HEK293 (cell line): ENCODE data around the gene PDF.

Source experiments
- KLF10 ChIP-seq: fragments of 450-650 bp; IDR thresholded peaks from 2 replicates; pipeline ENCODE4 v1.5.1; 2018; ENCODE audit warnings: missing biosample characterization, mild to moderate bottlenecking, missing genetic modification characterization
- KLF7 ChIP-seq: fragments of 450-650 bp; formaldehyde crosslinking; IDR thresholded peaks from 2 replicates; pipeline ENCODE4 v1.5.1; 2016; ENCODE audit warnings: missing biosample characterization, missing genetic modification characterization, borderline replicate concordance
- MEIS1 ChIP-seq: sonication (generic); formaldehyde crosslinking; IDR thresholded peaks from 2 replicates; pipeline ENCODE4 v1.8.1; 2022; ENCODE audit warnings: missing genetic modification reagents, mild to moderate bottlenecking, borderline replicate concordance
- OVOL3 ChIP-seq: fragments of 450-650 bp; formaldehyde crosslinking; IDR thresholded peaks from 2 replicates; pipeline ENCODE4 v1.5.1; 2016; ENCODE audit warnings: missing biosample characterization, missing genetic modification characterization
- PRDM1 ChIP-seq: fragments of 450-650 bp; formaldehyde crosslinking; IDR thresholded peaks from 2 replicates; pipeline ENCODE4; 2016; ENCODE audit warnings: missing biosample characterization, missing genetic modification characterization
- SP3 ChIP-seq: fragments of 450-650 bp; formaldehyde crosslinking; IDR thresholded peaks from 2 replicates; pipeline ENCODE4 v1.5.1; 2016; ENCODE audit warnings: missing biosample characterization, missing genetic modification characterization
- ZBTB48 ChIP-seq: fragments of 450-650 bp; formaldehyde crosslinking; IDR thresholded peaks from 2 replicates; pipeline ENCODE4 v1.5.1; 2016; ENCODE audit warnings: missing biosample characterization, missing genetic modification characterization
- ZBTB49 ChIP-seq: fragments of 450-650 bp; formaldehyde crosslinking; IDR thresholded peaks from 2 replicates; pipeline ENCODE4 v1.5.1; 2016; ENCODE audit warnings: missing biosample characterization, missing genetic modification characterization, low read depth
- ZBTB8A ChIP-seq: fragments of 450-650 bp; formaldehyde crosslinking; IDR thresholded peaks from 2 replicates; pipeline ENCODE4 v1.5.1; 2016; ENCODE audit warnings: missing biosample characterization, missing genetic modification characterization
- ZEB2 ChIP-seq: fragments of 450-650 bp; formaldehyde crosslinking; IDR thresholded peaks from 2 replicates; pipeline ENCODE4 v1.5.1; 2016; ENCODE audit warnings: missing biosample characterization, missing genetic modification characterization
- ZFP69B ChIP-seq: fragments of 450-650 bp; formaldehyde crosslinking; IDR thresholded peaks from 2 replicates; pipeline ENCODE4 v1.5.1; 2016; ENCODE audit warnings: missing biosample characterization, missing genetic modification characterization
- ZNF10 ChIP-seq: fragments of 450-650 bp; formaldehyde crosslinking; IDR thresholded peaks from 2 replicates; pipeline ENCODE4 v1.5.1; 2017; ENCODE audit warnings: missing biosample characterization, missing genetic modification characterization
- ZNF175 ChIP-seq: fragments of 450-650 bp; formaldehyde crosslinking; IDR thresholded peaks from 2 replicates; pipeline ENCODE4 v1.5.1; 2016; ENCODE audit warnings: missing biosample characterization, missing genetic modification characterization
- ZNF19 ChIP-seq: fragments of 450-650 bp; formaldehyde crosslinking; IDR thresholded peaks from 2 replicates; pipeline ENCODE4; 2016; ENCODE audit warnings: missing biosample characterization, missing genetic modification characterization, low read depth
- ZNF223 ChIP-seq: fragments of 450-650 bp; formaldehyde crosslinking; IDR thresholded peaks from 2 replicates; pipeline ENCODE4 v1.5.1; 2016; ENCODE audit warnings: missing biosample characterization, missing genetic modification characterization
- ZNF266 ChIP-seq: fragments of 450-650 bp; formaldehyde crosslinking; IDR thresholded peaks from 2 replicates; pipeline ENCODE4 v1.5.1; 2016; ENCODE audit warnings: missing biosample characterization, missing genetic modification characterization, low read depth
- ZNF354C ChIP-seq: fragments of 450-650 bp; formaldehyde crosslinking; IDR thresholded peaks from 2 replicates; pipeline ENCODE4 v1.5.1; 2016; ENCODE audit warnings: missing biosample characterization, missing genetic modification characterization, low read depth, borderline replicate concordance
- ZNF426 ChIP-seq: fragments of 450-650 bp; formaldehyde crosslinking; IDR thresholded peaks from 2 replicates; pipeline ENCODE4 v1.5.1; 2017; ENCODE audit warnings: missing biosample characterization, missing genetic modification characterization, mild to moderate bottlenecking, inconsistent platforms, moderate library complexity
- ZNF548 ChIP-seq: fragments of 450-650 bp; formaldehyde crosslinking; IDR thresholded peaks from 2 replicates; pipeline ENCODE4 v1.5.1; 2016; ENCODE audit warnings: missing biosample characterization, missing genetic modification characterization
- ZNF580 ChIP-seq: fragments of 450-650 bp; formaldehyde crosslinking; IDR thresholded peaks from 2 replicates; pipeline ENCODE4 v1.5.1; 2016; ENCODE audit warnings: missing biosample characterization, missing genetic modification characterization
- ZNF660 ChIP-seq: fragments of 450-650 bp; IDR thresholded peaks from 2 replicates; pipeline ENCODE4 v1.5.1; 2018; ENCODE audit warnings: missing biosample characterization, mild to moderate bottlenecking, missing genetic modification characterization
- TF ChIP-seq, protein P1 (sequence below): fragments of 450-650 bp; formaldehyde crosslinking; IDR thresholded peaks from 2 replicates; pipeline ENCODE4 v1.5.1; 2016; ENCODE audit warnings: missing biosample characterization, missing genetic modification characterization
- TF ChIP-seq, protein P2 (sequence below): fragments of 450-650 bp; formaldehyde crosslinking; IDR thresholded peaks from 2 replicates; pipeline ENCODE4 v1.5.1; 2016; ENCODE audit warnings: missing biosample characterization, missing genetic modification characterization, borderline replicate concordance
- TF ChIP-seq, protein P3 (sequence below): fragments of 450-650 bp; formaldehyde crosslinking; conservative IDR thresholded peaks from 2 replicates; pipeline ENCODE4 v1.5.1; 2016; ENCODE audit warnings: low read depth, missing biosample characterization, missing genetic modification characterization
- TF ChIP-seq, protein P4 (sequence below): fragments of 450-650 bp; formaldehyde crosslinking; IDR thresholded peaks from 2 replicates; pipeline ENCODE4 v1.5.1; 2016; ENCODE audit warnings: missing biosample characterization, missing genetic modification characterization

Gene PDF

GRCh38 chr16:69339289-69340094 lies 9.1 kb upstream of the PDF start, which contains the start of the genes COG8 and NIP7 (continued):
- TF ChIP-seq, protein P1, sequence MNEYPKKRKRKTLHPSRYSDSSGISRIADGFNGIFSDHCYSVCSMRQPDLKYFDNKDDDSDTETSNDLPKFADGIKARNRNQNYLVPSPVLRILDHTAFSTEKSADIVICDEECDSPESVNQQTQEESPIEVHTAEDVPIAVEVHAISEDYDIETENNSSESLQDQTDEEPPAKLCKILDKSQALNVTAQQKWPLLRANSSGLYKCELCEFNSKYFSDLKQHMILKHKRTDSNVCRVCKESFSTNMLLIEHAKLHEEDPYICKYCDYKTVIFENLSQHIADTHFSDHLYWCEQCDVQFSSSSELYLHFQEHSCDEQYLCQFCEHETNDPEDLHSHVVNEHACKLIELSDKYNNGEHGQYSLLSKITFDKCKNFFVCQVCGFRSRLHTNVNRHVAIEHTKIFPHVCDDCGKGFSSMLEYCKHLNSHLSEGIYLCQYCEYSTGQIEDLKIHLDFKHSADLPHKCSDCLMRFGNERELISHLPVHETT: peak; percentile 20; the same call in 1 of the 2 replicates
- TF ChIP-seq OVOL3 (tag by site-specific recombination): no peak
- TF ChIP-seq ZBTB49 (tag by site-specific recombination): no peak
- TF ChIP-seq, protein P2, sequence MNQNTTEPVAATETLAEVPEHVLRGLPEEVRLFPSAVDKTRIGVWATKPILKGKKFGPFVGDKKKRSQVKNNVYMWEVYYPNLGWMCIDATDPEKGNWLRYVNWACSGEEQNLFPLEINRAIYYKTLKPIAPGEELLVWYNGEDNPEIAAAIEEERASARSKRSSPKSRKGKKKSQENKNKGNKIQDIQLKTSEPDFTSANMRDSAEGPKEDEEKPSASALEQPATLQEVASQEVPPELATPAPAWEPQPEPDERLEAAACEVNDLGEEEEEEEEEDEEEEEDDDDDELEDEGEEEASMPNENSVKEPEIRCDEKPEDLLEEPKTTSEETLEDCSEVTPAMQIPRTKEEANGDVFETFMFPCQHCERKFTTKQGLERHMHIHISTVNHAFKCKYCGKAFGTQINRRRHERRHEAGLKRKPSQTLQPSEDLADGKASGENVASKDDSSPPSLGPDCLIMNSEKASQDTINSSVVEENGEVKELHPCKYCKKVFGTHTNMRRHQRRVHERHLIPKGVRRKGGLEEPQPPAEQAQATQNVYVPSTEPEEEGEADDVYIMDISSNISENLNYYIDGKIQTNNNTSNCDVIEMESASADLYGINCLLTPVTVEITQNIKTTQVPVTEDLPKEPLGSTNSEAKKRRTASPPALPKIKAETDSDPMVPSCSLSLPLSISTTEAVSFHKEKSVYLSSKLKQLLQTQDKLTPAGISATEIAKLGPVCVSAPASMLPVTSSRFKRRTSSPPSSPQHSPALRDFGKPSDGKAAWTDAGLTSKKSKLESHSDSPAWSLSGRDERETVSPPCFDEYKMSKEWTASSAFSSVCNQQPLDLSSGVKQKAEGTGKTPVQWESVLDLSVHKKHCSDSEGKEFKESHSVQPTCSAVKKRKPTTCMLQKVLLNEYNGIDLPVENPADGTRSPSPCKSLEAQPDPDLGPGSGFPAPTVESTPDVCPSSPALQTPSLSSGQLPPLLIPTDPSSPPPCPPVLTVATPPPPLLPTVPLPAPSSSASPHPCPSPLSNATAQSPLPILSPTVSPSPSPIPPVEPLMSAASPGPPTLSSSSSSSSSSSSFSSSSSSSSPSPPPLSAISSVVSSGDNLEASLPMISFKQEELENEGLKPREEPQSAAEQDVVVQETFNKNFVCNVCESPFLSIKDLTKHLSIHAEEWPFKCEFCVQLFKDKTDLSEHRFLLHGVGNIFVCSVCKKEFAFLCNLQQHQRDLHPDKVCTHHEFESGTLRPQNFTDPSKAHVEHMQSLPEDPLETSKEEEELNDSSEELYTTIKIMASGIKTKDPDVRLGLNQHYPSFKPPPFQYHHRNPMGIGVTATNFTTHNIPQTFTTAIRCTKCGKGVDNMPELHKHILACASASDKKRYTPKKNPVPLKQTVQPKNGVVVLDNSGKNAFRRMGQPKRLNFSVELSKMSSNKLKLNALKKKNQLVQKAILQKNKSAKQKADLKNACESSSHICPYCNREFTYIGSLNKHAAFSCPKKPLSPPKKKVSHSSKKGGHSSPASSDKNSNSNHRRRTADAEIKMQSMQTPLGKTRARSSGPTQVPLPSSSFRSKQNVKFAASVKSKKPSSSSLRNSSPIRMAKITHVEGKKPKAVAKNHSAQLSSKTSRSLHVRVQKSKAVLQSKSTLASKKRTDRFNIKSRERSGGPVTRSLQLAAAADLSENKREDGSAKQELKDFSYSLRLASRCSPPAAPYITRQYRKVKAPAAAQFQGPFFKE (tag by site-specific recombination): no peak
- TF ChIP-seq SP3 (tag by site-specific recombination): peak; percentile 38; the same call in 1 of the 2 replicates
- no peak; the same call in 1 of the 2 replicates for TF ChIP-seq ZBTB8A (tag by site-specific recombination)
- no peak for TF ChIP-seq ZFP69B (tag by site-specific recombination)
- TF ChIP-seq ZNF548 (tag by site-specific recombination): no peak
- TF ChIP-seq ZNF266 (tag by site-specific recombination): no peak
- TF ChIP-seq ZNF580: peak; percentile 93
- no peak for TF ChIP-seq ZBTB48 (tag by site-specific recombination)
- 0 out of 2 replicates have a peak, but pooled peaks have one; percentile 42 for TF ChIP-seq ZNF223 (tag by site-specific recombination)
- TF ChIP-seq ZNF175 (tag by site-specific recombination): no peak
- no peak for TF ChIP-seq ZNF19 (tag by site-specific recombination)
- TF ChIP-seq, protein P3, sequence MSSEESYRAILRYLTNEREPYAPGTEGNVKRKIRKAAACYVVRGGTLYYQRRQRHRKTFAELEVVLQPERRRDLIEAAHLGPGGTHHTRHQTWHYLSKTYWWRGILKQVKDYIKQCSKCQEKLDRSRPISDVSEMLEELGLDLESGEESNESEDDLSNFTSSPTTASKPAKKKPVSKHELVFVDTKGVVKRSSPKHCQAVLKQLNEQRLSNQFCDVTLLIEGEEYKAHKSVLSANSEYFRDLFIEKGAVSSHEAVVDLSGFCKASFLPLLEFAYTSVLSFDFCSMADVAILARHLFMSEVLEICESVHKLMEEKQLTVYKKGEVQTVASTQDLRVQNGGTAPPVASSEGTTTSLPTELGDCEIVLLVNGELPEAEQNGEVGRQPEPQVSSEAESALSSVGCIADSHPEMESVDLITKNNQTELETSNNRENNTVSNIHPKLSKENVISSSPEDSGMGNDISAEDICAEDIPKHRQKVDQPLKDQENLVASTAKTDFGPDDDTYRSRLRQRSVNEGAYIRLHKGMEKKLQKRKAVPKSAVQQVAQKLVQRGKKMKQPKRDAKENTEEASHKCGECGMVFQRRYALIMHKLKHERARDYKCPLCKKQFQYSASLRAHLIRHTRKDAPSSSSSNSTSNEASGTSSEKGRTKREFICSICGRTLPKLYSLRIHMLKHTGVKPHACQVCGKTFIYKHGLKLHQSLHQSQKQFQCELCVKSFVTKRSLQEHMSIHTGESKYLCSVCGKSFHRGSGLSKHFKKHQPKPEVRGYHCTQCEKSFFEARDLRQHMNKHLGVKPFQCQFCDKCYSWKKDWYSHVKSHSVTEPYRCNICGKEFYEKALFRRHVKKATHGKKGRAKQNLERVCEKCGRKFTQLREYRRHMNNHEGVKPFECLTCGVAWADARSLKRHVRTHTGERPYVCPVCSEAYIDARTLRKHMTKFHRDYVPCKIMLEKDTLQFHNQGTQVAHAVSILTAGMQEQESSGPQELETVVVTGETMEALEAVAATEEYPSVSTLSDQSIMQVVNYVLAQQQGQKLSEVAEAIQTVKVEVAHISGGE (tag by site-specific recombination): peak; percentile 98
- TF ChIP-seq MEIS1 (CRISPR knock-in tag): no peak
- no peak for TF ChIP-seq ZNF354C (tag by site-specific recombination)
- TF ChIP-seq, protein P4, sequence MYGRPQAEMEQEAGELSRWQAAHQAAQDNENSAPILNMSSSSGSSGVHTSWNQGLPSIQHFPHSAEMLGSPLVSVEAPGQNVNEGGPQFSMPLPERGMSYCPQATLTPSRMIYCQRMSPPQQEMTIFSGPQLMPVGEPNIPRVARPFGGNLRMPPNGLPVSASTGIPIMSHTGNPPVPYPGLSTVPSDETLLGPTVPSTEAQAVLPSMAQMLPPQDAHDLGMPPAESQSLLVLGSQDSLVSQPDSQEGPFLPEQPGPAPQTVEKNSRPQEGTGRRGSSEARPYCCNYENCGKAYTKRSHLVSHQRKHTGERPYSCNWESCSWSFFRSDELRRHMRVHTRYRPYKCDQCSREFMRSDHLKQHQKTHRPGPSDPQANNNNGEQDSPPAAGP (tag by site-specific recombination): 0 out of 2 replicates have a peak, but pooled peaks have one; percentile 47
- peak; percentile 73 for TF ChIP-seq PRDM1 (tag by site-specific recombination)
- TF ChIP-seq ZNF660 (tag by site-specific recombination): peak; percentile 82
- TF ChIP-seq ZNF426 (tag by site-specific recombination): no peak
- TF ChIP-seq KLF10 (tag by site-specific recombination): 0 out of 2 replicates have a peak, but pooled peaks have one; percentile 32
- TF ChIP-seq ZNF10 (tag by site-specific recombination): peak; percentile 77
- TF ChIP-seq ZEB2 (tag by site-specific recombination): peak; percentile 66
- TF ChIP-seq KLF7 (tag by site-specific recombination): 0 out of 2 replicates have a peak, but pooled peaks have one; percentile 36
